ENCODE measurements around the gene DEDD.

DNA sequence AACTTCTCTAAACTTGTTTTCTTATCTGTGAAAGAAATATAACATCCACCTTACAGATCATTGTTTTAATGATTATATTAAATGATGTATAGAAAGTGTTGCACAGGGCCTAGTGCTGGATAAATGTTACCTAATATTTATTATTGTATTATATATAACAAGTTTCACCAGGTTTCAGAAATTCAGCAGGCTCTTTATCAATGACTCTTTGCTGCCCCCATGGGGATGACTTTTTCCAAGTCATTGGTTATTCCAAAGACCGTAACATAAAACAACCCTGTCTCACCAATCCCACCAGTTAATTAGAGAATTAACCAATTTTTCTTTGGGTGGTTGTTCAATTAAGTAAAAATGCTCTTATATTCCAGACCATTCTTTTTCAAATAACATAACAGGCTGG is 7.3 kb upstream of the DEDD start:
- TF ChIP-seq, protein P1, sequence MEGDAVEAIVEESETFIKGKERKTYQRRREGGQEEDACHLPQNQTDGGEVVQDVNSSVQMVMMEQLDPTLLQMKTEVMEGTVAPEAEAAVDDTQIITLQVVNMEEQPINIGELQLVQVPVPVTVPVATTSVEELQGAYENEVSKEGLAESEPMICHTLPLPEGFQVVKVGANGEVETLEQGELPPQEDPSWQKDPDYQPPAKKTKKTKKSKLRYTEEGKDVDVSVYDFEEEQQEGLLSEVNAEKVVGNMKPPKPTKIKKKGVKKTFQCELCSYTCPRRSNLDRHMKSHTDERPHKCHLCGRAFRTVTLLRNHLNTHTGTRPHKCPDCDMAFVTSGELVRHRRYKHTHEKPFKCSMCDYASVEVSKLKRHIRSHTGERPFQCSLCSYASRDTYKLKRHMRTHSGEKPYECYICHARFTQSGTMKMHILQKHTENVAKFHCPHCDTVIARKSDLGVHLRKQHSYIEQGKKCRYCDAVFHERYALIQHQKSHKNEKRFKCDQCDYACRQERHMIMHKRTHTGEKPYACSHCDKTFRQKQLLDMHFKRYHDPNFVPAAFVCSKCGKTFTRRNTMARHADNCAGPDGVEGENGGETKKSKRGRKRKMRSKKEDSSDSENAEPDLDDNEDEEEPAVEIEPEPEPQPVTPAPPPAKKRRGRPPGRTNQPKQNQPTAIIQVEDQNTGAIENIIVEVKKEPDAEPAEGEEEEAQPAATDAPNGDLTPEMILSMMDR (conservative IDR thresholded peaks at IDR 0.05; ENCODE audit: low read length), result peak; percentile 85
- no peak for TF ChIP-seq EZH2phosphoT487 (IDR thresholded peaks at IDR 0.05; ENCODE audit: borderline replicate concordance, low read depth, low read length)
